HL-60 (cell line): ENCODE measurements around the gene CCDC83.

Source experiments
- GABPA ChIP-seq: IDR thresholded peaks from 2 replicates; pipeline ENCODE4 v1.6.1; 2012; ENCODE audit warnings: low read depth
- POLR2AphosphoS5 ChIP-seq: IDR thresholded peaks from 2 replicates; pipeline ENCODE4 v1.6.1; 2012; ENCODE audit warnings: low read depth
- REST ChIP-seq: IDR thresholded peaks from 2 replicates; pipeline ENCODE4 v1.6.1; 2012; ENCODE audit warnings: low read depth; ENCODE audit not compliant: insufficient replicate concordance
- SPI1 ChIP-seq: IDR thresholded peaks from 2 replicates; pipeline ENCODE4 v1.6.1; 2012; ENCODE audit warnings: low read depth, mild to moderate bottlenecking, borderline replicate concordance
- TF ChIP-seq, protein P1 (sequence below): IDR thresholded peaks from one replicate; pipeline ENCODE4 v1.5.1; 2011; ENCODE audit warnings: low read length, control low read depth, inconsistent platforms; ENCODE audit not compliant: insufficient read depth

DNA sequence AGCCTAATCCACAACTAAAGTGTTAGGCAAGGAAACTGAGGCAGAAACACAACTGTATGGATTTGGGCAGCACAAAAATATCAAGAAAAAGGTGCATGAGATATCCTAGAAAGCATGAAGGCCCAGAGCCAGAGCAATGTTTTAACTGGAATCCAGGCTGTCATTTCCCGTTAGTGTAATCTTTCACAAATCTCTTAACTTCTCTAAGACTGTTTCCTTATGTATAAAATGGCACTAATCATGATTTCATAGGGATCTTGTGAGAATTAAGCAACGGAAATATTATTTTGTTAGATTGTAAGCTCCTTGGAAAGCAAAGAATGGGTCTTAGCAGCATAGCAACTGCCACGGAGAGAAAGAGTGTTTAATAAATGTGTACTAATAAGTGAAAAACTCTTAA is 29.6 kb upstream of the CCDC83 start:
- TF ChIP-seq, protein P1, sequence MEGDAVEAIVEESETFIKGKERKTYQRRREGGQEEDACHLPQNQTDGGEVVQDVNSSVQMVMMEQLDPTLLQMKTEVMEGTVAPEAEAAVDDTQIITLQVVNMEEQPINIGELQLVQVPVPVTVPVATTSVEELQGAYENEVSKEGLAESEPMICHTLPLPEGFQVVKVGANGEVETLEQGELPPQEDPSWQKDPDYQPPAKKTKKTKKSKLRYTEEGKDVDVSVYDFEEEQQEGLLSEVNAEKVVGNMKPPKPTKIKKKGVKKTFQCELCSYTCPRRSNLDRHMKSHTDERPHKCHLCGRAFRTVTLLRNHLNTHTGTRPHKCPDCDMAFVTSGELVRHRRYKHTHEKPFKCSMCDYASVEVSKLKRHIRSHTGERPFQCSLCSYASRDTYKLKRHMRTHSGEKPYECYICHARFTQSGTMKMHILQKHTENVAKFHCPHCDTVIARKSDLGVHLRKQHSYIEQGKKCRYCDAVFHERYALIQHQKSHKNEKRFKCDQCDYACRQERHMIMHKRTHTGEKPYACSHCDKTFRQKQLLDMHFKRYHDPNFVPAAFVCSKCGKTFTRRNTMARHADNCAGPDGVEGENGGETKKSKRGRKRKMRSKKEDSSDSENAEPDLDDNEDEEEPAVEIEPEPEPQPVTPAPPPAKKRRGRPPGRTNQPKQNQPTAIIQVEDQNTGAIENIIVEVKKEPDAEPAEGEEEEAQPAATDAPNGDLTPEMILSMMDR = no peak
- TF ChIP-seq GABPA (no peak), POLR2AphosphoS5 (no peak), REST (no peak), SPI1 (no peak)
